ENCODE data around the gene CHST3.
"Not testable (repeated sequence)": the region's sequence is repeated elsewhere in the genome, so short reads cannot be mapped to it uniquely, and the experiment has no call there.

Gene CHST3

DNA sequence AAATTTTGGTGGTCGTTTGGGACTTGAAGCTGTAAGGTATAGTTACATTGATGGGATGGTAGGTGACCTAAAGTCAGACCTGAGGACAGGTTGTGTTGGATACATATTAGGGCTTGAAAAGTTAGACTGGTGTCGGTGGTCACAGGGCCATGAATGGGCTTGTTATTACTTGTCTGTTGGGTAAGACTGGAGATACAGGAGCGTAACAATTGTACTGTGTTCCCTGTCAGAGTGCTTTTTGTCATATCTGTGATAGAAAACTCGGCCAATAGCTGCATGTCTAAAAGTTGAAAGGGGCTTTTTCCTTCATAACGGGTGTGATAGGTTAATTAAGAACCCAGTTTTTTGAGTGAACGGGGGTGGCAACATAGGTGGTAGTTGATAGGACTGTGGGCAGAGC lies 13.5 kb upstream of the CHST3 start:
- DNase-seq: no peak

DNA sequence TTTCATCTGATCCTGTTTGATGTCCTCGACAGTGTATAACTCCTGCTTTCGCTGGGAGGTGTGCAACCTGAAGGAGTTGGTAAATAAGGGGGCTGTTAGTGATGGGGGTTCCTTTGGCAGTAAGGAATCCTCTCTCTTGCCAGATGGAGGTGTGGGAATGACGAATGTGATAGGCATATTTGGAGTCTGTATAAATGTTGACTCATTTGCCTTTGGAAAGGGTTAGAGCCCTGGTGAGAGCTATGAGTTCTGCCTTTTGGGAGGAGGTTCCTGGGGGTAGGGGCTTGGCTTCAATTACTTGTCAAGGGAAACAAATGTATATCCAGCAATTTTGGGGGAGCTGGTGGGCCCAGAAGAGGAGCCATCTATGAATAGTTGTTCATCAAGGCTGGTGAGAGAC lies 11.4 kb upstream of the CHST3 start:
- no peak for DNase-seq

DNA sequence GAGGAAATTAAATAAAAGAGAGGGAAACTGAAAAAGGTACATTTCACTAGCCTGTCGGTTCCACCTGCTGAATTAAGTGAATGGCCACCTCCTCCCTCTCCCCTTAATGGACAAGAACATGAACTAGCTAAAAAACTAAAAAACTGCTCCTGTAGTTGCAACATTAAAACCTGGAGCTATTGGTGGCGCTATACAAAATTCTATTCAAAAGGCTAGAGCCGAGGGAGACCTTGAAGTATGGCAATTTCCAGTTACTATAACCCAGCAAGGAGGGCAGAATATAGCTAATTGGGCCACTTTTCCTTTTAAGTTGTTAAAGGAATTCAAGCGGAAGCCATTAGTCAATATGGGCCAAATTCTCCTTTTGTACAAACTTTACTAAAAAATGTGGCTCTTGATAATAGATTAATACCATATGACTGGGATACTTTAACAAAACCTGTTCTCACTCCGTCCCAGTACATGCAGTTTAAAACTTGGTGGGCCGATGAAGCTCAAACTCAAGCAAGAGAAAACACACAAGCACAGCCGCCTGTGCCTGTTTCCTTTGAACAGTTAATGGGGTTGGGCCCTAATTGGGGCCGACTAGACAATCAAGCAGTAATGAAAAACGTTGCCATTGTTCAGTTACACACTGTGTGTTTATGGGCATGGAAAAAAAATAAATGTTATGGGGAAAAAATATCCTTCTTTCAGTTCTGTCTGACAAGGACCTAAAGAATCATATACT lies 6.5 kb upstream of the CHST3 start:
- no peak for DNase-seq

DNA sequence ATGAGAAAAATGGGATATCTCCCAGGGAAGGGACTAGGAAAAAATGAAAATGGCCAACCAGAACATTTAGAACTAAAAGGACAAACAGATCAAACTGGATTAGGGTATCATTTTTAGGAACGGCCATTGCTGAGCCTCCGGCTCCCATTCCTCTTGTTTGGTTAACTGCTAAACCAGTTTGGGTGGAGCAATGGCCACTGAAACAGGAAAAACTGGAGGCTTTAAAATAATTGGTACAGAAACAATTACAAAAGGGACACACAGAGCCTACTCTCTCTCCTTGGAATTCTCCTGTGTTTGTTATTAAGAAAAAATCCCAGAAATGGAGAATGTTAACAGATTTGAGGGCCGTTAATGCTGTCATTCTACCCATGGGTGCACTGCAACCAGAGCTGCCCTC lies 4.7 kb upstream of the CHST3 start:
- DNase-seq: no peak

DNA sequence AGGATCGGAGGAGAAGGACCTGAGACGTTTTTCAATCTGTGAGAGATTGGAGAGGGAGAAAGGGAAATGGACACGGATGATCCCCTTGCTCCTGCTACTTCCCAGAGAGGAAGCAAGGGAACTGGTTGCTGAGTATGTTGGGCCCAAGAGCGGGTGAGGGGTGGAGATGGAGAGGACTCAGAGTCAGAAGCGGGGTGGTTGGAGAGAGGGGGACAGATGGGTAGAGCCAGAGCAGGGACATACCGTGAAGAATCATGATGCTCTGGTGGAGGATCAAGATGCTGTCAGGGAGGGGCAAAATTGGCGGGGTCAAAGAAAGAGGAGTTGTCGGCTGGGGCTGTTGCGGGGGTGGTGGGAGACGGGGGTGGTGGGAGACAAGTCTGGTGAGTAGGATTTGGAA lies 2.4 kb upstream of the CHST3 start:
- no peak for DNase-seq

DNA sequence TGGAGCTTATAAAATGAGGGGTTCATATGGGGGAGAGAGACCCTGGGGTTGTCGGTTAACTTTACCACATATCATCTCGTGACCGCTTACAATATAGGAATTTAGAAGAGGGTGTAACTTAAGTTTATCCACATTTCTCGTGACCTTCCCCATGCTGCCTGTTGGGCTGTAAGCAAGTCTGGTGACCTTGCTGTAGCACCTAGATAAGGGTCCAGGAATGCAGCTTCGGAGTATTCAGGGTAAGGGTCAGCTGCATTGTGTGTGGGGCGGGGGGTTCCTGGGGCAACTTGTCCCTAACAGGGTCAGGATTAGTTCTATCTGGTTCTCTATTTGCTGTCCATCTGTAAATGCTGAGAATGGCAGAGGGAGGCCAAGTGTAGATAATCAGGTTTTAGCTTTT lies 1.3 kb upstream of the CHST3 start:
- DNase-seq: no peak

DNA sequence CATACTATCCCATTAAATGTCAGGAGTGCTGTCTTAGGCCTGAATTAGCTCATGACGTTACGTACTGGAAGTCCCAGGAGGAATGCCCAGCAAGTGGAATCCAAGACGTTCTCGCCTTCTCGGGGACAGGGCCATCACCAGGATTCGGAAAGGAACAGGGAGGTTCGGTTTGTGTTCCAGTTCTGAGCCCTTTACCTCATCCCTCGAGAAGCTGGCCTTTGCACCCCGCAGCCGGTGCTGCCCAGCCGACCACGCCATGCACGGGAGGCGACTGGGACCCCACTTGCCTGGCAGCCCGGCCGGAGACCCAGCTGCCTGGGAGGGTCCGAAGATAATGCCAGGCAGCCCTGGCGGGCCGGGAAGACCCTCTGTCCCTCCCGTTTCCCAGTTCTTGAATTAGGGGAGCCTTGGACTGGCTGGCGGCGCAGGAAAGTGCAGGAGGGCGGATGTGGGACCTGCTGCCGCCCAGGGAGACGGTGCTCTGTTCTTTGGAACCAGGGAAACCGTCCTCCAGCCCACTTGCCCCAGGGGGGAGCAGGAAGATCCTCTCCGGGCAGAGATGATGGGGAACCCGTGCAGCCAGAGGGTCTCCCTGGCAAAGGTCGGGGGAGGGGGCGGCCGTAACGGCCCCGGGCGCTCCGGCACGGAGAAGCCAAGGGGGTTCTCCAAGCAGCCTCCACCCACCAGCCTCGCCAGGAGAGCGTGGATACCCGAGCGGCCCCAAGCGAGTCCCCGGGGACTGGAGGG lies 671 bp upstream of the CHST3 start:
- DNase-seq: no peak

DNA sequence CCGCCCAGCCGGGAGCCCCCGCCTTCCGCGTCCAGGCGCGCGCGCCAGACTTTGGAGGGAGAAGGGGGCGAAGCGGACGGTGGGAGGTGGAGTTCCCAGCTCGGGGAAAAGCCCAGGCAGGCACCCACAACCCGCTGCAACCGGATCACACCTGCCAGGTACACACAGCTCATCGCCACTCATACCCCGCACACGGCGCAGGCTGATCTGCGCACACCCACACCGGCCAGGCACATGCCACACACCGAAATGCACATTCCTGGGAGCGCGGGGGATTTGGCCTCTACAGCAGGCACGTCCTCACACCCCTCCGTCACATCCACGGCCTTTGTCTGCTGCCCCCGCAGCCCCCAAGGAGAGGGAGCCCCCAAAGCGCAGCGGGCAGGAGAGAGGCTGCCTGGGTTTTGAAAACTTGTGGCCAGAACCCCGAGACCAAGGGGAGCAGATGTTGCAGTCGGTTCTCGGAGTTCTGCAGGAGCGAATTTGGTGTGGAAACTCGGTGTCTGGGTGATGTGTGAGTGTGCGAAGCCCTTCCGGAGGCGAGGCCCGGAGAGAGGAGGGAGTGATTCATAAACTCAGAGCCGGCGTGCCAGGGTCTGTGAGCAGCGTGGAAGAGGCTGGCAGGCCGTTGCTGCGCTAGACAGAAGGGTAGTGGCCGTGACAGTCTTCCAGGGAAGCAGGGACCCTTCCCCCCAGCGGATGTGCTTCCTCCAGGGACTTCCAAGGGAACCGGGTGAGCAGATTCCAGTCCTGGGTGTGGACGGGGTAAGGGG lies 734 bp downstream of the CHST3 start:
- no peak for DNase-seq

DNA sequence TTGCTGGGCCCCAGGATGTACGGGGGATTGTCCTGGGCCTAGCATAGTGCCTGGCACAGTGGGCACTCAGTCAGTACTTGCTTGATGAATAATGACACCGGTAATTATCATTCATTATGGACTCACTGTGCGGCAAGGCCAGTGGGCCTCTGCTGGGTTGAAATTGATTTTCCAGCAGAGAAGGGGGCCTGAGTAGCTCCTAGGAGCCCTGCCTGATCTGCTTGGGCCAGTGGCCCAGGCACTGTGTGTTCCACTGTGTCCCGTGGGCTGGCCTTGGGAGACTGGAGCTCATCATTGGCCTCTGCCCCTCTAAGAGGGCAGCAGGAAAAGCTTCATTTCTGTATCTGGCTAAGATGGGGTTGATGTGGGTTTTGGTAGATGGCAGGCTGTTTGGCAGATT lies 1.4 kb downstream of the CHST3 start:
- no peak for DNase-seq

DNA sequence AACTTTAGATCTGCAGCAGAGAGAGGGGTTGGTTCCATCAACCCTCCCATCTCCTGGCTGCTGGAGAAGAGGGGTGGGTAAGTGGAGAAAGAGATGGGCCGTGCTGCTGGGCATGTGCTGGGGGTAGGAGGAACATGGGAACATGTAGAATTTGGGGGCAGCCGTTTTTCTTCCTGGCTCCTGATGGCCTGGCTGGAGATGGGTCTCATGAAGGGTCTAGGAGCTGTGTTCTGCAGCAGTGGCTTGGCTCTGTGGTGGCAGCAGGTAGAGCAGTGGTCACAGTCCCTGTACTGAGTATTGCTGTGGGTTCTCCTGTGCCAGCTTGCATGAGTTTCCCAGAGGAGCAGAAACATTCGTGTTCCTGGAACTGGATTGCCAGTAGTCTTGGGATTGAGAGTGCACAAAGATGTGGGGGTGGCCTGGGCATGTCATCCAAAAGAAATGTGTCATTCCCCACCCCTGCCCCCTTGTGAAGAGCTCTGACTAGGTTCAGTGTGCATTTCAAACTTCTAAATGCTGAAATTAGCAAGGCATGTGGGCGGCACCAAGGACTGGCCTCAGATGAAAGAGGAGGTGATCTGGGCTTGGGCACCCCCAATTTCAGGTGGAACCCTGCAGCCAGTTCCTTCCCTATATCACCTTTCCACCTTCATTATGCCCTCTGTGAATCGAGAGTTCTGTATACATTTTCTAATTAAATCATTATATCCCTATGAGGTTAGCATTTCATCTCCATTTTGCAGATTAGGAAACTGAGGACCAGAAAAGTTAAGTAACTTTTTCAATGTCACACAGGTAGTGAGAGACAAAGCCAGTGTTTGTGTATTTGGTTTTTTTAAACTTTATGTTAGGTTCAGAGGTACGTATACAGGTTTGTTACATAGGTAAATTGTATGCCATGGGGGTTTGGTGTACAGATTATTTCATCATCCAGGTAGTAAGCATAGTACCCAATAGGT lies 2.1 kb downstream of the CHST3 start:
- DNase-seq: no peak

DNA sequence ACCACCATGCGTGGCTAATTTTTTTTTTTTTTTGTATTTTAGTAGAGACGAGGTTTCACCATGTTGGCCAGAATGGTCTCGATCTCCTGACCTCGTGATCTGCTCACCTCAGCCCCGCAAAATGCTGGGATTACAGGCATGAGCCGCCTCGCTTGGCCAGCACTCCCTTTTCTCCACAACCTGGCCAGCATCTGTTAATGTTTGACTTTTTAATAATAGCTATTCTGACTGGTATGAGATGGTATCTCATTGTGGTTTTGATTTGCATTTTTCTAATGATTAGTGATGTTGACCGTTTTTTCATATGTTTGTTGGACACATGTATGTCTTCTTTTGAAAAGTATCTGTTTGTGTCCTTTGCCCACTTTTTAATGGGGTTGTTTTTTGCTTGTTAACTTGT lies 3.8 kb downstream of the CHST3 start:
- DNase-seq: not testable (repeated sequence)

DNA sequence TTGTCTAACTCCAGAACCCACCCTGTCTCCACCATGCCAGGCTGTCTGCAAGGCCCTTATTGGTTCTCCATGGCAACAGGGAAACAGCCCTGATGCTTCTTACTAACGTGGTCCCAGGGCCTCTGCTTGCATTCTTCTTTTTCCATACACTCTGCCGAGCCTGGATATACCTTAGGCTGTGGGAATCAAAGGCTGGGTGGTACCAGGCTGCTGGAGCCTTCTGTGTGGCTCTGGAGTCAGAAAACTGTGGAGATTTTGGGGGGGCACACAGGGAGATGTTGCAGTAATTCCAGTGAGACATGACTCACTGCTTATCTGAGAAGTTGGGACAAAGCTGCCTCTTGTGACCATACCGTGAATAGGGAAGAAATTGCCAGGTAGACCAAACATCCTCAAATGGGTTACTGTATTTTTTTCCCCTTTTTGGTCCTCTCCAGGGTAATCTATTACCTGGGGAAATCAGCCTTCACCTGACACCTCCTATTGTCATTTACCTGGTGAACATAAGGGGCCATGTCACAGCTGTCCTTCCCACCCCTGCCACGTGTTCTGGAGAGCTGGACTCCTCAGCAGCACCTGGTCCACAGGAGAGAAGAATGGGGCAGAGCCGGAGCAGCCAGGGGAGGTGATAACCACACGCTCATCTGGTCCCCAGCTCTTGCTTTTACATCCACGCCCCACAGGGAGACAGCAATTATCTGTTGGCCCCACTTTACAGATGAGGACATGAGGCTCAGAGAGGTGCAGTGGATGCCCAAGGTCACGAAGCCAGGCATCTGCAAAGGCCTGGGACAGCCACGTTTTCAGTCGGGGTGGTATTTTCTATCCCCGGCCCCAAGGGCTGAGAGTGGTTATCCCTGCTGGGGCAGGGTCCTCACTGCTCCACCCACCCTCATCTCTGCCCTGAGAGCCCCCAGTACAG lies 4.6 kb downstream of the CHST3 start:
- DNase-seq: no peak

DNA sequence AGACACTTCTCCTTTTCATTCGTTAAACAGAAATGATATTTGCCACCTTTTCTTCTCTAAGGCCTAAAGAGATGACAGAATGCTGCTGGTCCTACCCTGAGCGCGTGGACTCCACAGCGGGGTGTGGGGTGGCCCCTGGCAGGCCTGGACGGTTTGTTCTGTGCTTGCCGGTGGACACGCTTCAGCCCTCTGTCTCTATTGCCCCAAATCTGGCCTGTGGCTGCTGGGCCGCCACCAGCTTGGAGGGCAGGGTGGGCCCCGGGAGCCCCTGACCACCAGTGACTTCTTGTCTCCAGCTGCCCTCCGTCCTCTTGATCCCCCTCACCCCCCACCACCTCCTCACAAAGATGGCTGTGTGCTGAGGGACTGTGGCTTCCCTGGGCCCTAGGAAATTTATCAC lies 5.7 kb downstream of the CHST3 start:
- DNase-seq: no peak

DNA sequence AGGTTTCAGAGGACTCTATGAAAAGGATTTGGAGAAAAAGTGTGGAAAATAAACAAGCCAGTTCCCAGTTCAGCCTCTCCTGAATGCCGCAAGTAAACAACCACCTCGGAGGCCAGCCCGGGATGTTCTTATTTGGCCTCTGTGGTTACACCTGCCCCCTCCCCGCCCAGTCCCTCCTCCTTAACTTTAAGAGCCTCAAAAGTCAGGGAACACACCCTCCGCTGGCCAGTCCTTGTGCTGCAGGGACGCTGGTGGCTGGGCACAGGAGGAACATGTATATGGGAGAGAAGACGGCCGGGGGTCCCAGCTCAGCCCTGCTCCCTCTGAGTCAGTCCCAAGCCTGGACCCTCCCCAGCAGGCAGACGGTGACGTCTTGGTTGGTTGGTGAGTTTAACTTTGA lies 6.1 kb downstream of the CHST3 start:
- no peak for DNase-seq

DNA sequence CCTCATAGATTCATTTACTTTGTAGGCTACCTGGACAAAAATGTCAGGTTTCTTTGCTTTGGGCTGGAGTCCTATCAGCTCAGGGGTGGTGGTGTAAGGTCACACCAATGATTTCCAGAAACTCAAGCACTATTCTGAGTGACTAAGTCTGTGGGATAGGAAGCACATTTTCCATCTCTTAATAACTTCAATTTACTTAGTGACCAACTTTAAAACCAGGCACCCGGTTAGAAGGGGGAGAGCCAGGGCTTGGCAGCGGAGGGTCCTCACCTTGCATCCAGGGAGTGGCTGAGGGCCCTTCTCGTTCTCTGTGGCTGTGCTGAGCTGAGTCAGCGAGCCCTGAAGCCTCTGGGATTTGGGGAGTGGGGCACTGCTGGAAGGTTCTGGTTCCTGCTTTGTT lies 6.7 kb downstream of the CHST3 start:
- no peak for DNase-seq

DNA sequence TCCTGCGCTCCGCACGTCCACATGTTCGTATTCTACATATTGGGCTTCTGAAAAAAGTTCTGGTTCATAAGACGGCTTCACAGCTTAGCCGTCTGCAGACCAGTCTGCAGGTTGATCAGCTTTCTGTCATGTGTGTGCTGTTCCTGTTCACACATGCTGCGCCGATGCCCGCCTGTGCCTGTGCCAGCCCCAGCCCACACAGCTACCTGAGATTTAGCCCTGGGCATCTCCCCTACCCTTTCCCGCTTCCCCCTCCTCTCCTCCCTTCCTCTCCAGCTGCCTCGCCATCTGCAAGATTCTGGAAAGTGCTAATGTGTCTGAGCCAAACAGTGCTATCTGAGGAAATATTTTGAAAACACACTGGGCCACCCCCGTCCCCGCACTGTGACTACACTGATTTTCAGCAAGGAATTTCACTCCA lies 7.1 kb downstream of the CHST3 start:
- no peak for DNase-seq

DNA sequence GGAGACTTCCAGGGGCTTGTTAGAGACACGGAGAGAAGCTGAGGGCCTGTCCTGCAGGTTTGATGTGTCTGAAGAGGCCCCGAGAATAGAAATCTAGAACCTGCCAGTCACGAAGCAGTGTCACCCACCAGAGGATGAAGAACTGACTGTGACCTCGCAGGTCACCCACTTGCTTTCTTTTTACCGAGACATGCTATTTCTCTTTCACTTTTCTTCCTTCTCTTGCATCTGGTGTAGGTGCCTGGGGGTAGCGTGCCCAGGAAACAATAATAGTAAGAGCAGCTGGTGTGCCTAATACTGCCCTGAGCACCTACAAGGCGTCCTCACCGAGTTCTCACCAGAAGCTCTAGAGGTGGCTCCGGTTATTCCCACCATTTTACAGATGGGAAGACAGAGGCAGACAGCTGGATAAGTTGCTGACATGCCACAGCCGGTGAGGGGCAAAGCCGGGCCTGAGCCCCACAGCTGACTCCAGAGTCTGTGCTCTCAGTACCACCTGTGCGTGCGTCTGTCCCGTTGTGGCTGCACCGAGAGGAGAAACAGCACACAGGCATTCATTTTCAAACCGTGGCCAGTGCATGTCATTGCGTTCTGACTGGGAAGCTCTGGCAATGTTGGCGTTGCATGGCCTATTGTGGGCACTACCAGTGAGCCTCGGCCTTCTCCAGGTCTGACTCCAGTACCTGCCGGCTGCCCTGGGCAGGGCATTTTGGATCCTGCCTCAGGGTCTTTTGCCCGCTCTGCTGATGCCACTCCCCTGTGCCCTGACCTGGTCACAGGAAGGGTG lies 7.8 kb downstream of the CHST3 start:
- no peak for DNase-seq

DNA sequence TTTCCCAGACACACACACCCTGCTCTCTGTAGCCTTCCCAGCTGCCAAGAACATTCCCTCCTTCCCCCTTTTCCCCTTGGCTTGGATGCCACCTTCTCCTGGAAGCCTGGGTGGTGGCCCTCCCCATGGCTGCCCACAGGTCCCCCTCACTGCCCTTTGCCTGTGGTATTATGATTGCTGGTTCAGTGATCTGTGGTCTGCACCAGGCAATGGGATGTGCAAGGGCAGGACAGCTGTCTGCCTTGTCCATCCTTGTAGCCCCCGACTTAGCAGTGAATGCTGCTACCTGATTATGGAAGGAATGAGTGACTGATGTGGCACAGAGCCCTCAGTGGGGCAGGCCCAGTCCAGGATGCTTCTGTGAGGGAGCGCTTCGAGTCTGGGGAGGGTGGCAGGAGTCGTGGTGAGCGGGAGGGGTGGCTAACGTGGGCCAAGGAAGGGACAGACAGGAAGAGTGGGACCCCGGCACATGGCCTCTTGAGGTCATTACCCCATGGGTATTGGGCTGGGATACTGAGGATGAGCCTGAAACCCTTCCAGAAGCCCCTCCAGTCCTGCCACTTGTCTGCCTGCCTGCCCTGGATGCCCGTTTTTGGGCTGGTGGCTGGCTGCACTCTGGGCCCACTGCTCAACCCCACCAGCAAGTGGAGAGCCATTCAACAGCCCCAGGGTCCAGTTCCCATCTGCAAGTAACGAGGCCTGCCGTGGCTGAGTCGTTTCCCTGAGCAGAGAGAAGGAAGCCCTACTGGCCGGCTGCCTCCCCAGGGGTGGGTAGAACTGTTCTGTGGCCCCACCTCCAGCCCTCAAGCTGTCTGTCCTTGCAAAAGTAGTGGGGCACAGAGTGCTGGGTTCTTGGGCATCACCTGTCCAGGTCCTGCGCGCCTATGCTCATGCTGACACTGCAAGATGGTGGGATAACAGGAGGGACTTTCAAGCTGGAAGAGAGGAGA lies 8.8 kb downstream of the CHST3 start:
- no peak for DNase-seq

DNA sequence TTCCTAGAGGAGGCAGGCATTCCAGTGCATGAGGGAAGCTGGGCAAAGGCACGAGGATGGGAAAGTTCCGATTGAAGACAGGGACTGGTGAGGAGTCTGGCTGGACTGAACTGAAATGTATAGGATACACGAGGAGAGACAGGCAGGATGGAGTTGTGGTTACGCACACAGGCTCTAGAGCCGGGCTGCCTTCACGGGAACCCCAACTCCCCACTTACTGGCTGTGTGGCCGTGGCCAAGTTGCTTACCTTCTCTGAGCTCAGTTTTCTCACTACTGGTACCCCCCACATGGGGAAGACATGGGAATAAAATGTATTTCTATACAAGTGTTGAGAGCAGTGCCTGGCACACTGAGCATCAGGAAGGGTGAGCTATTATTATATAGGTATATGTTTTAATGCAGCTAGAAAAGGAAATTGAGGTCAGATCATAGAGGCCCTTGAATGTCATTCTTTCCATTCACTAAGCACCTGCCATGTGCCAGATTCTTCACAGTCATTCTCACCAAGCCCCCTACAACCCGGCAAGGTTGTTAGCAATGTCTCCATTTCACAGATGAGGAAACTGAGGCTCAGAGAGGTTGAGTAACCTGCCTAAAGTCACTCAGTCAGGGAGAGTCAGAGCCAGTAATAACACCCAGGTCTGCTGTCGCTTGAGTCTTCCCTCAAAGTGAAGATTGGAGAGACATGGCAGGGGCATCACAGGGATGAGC lies 9.7 kb downstream of the CHST3 start:
- DNase-seq: no peak

Data from CD4-positive, alpha-beta T cell treated with Interleukin-4 for 4 hours (primary cell).